ENCODE measurements around the gene ARL11.

DNA sequence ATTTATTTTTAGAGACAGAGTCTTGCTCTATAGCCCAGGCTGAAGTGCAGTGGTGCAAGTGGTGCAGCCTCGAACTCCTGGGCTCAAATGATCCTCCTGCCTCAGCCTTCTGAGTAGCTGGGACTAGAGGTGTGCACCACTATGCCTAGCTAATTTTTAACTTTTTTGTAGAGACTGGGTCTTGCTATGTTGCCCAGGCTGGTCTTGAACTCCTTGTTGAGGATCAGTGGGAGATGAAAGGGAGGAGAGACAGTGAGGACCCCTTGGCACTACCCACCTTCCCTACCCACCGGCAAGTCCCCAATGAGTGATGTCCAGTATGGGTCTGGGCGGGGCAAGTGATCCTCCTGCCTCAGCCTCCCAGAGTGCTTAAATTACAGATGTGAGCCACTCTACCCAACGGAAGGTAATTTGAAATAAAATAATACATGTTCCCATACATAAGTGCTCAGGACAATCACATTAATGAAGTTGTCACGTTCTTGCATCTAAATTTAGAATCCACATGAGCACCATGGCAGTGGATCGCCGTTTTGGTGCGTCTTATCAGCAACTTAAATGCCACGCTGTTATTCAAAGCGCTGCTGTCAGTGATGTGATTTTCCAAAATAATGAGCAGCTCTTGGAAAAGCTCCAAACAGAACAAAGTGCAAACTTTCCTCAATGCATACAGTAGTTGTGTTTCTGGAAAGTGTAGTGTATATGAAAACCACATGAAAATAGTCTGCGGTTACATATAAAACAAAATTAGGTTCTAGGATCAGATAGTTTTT, 5.9 kb upstream of the ARL11 start:
- TF ChIP-seq, protein P1, sequence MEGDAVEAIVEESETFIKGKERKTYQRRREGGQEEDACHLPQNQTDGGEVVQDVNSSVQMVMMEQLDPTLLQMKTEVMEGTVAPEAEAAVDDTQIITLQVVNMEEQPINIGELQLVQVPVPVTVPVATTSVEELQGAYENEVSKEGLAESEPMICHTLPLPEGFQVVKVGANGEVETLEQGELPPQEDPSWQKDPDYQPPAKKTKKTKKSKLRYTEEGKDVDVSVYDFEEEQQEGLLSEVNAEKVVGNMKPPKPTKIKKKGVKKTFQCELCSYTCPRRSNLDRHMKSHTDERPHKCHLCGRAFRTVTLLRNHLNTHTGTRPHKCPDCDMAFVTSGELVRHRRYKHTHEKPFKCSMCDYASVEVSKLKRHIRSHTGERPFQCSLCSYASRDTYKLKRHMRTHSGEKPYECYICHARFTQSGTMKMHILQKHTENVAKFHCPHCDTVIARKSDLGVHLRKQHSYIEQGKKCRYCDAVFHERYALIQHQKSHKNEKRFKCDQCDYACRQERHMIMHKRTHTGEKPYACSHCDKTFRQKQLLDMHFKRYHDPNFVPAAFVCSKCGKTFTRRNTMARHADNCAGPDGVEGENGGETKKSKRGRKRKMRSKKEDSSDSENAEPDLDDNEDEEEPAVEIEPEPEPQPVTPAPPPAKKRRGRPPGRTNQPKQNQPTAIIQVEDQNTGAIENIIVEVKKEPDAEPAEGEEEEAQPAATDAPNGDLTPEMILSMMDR (IDR thresholded peaks at IDR 0.05) = no peak
- no peak for TF ChIP-seq POLR2A (IDR thresholded peaks at IDR 0.05)
